Cerebellar cortex (tissue), 1 donor: ENCODE measurements around the gene ENO3.

ENCODE experiments used
- DNase-seq: peaks from one replicate; pipeline ENCODE4 v3.0.0-alpha.2; 2015; ENCODE audit warnings: low spot score

Gene ENO3

GRCh38 chr17:4973256-4974114 is 22.6 kb downstream of the ENO3 start:
- no peak for DNase-seq

DNA sequence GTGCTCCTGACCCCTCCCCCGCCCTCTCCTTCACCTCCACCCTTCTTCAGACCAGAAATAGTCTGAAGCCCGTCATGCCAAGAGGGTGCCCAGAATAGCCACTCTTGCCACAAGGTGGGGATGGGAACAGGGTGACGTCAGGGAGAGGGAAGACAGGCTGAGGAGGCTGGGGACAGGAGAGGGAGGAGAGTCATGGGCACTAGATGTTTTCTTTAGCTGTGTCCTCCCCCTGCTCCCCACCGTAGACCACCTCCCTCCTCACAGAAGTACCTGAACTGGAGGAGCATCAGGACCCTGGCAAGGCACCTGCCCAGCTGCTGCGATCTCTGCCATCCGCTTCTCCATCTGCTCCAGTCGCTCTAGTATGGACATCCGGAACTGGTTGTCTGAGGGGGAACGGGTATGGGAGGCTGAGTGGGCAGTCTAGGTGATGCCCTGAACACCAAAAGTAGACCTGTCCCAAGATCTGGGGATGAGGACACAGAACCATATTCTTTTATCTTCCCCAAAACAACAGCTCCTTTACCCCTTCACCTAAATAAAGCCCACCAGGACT is 23.3 kb downstream of the ENO3 start:
- DNase-seq, result no peak

DNA sequence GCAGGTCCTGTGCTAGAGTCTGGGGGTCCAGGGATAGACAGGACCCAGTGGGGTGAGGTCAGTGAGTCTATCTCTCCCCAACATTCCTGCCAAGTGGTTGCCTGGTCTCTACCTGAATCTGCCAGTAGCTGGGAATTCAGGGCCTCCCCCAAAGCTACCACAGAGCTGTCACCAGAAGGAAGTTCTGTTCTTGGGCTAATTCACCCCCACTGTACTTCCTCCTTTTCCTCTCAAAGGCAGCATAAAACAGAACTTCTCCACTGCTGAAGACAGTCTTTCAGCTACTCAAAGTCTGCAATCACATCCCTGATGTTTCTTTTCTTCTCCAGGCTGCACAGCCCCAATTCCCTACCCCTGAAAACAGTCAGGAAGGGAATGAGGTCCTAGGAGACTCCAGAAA is 27.8 kb downstream of the ENO3 start:
- no peak for DNase-seq

GRCh38 chr17:4980644-4981216 is 29.8 kb downstream of the ENO3 start:
- peak; percentile 65 for DNase-seq

- no peak for DNase-seq
Observed at GRCh38 chr17:4982305-4982704, 31.4 kb downstream of the ENO3 start.

- DNase-seq, result peak; percentile 55
Observed at GRCh38 chr17:4986403-4986802, 35.5 kb downstream of the ENO3 start.

DNA sequence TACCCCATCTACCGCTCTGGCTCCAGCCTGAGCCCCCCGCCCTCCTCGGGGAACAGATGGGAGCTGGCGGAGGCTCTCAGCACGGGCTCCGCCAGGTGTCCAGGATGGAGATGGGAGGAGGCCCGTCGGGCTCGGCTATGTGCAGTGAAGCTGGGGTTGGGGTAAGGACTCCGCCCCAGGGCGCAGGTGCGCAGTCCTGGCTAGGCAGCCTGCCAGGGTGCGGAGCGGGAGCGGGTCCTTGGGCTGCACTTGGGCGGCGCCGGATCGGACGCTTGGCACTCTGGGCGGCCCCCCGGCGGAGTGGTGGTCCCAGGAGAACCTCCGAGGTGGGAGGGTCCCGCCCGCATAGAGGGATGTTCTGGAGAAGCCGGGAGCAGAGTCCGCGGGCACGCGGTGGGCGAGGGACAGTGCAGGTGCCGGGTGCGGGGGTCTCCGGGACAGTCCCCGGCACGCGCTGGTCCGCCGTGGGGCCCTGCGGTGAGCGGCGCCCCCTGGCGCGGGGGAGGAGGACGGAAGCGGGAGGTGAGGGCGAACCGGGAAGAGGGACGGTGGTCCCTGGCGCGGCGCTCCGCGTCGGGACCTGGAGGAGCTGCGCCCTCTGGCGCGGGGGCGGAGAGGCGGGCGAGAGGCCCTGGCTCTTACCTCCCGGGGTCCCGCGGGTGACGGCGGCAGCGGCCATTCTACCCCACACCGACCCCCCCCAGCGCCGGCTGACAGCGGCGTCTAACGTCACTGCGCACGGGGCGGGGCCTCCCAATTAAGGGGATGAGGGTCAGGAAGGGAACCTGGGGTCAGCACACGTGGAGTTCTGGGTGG is 36.2 kb downstream of the ENO3 start, which contains the start of gene CAMTA2:
Gene CAMTA2 (minus strand): TSS at position 725 of the 816 bp plus-strand sequence. CDS start 1,453 bp downstream, outside the sequence.
- peak; percentile 85 for DNase-seq

- DNase-seq, result no peak
Observed at GRCh38 chr17:4987767-4988567, 37.0 kb downstream of the ENO3 start.

DNA sequence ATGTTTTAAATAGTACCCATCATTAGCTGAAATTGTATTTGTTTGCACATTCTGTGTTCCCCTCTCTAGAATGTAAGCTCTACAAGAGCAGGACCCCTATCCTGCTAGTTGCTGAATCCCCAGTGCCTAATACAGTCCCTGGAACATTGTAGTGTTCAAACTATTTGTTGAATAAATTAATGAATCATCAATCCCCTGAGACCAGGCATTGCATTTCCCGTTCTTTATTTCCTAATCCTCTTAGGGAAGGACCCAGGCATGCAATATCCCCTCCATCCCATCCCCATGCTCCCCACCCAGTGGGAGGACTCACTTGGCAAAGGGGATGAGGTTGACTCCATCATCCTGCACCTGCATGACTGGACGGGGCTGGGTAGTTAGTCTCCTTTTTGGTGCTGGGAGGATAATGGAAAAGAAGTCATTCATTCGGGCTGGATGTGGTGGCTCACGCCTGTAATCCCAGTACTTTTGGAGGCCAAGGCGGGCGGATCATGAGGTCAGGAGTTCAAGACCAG is 43.2 kb downstream of the ENO3 start:
- no peak for DNase-seq

GRCh38 chr17:4997302-4998026 is 46.5 kb downstream of the ENO3 start, which contains the start of the genes INCA1 and KIF1C:
INCA1 (minus strand) TSS chr17:4997522; CDS start chr17:4994437, 3,085 bp downstream.
KIF1C (plus strand) TSS chr17:4997950; CDS start chr17:5000247, 2,297 bp downstream.
- DNase-seq, result peak; percentile 92

DNA sequence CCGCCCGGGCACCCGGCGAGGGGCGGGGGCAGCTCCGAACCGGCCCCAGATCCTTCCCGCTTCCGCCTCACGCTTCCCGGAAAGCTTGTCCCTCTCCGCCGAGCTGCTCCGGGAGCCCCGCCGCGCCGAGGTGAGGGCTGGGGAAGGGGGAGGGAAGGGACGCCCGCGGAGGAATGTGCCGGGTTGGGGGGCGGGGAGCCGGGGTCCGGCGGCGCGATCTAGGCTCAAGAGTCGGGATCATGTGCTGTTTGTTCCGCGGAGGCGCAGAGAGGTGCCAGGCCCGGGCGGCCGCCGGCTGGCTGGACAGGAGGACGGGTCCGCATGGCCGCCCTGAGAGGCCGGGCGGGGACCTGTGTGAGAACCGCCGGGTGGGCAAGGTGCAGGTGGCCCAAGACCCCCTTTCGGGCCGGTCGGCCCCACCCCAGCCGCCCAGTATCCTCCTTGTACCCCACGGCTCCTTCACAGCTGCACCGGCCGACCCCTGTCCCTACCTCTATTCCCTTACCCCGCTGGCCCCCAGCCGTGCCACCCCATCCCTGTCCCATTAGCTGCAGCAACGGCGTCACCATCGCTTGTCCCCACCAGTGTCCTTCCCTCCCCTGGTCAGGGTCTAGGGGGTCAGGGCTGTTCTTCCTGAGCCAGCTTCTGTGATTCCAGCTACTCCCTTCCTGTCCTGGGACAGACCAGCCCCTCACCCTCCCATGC is 47.3 kb downstream of the ENO3 start:
- DNase-seq, result no peak

- DNase-seq, result no peak
Observed at GRCh38 chr17:4998732-4999429, 48.0 kb downstream of the ENO3 start.

DNA sequence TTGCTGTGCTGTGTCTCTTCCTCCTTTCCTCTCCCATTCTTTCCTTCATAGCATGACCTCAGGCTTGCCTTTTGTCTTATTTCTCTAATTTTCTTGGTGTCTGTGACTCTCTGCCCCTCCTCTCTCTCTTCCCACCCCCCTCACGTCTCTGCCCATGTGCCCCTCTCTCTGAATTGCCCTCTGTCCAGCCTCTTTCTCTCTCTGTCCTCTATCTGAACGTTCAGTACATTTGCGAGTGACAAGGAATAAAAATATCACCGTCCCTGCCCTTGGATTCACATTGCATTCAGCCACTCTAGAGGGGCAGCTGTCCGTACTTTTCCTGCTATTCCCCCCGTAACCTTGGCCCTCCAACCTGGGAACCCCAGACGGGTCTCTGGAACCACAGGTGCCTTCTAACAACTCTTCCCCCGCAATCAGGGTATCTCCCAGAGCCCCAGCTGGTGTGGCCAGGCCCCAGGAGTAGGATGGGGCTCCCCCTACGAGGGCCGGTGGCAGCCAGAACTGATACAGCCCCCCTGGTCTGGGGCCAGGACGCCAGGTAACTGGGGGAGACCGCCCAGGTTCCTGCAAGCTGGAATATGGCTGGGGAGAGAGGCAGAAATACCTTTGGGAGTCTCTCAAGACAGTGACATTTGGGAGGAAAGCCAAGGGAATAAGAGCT is 48.6 kb downstream of the ENO3 start:
- DNase-seq, result no peak

DNA sequence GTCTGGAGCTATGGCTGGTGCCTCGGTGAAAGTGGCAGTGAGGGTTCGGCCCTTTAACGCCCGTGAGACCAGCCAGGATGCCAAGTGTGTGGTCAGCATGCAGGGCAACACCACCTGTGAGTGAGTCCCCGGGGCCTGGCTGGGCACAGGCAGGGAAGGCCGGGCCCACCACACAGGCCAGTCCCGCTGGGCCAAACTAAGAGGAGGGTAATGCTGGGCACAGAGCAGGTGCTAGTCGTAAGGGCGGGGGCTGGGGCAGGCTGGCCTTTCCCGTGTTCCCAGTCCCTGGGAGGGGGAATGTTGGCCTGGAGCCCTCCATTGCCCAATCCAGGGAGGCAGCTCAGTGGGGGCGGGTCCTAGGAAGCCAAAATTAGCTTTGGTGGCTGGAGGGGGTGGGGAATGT is 49.3 kb downstream of the ENO3 start:
- no peak for DNase-seq

DNA sequence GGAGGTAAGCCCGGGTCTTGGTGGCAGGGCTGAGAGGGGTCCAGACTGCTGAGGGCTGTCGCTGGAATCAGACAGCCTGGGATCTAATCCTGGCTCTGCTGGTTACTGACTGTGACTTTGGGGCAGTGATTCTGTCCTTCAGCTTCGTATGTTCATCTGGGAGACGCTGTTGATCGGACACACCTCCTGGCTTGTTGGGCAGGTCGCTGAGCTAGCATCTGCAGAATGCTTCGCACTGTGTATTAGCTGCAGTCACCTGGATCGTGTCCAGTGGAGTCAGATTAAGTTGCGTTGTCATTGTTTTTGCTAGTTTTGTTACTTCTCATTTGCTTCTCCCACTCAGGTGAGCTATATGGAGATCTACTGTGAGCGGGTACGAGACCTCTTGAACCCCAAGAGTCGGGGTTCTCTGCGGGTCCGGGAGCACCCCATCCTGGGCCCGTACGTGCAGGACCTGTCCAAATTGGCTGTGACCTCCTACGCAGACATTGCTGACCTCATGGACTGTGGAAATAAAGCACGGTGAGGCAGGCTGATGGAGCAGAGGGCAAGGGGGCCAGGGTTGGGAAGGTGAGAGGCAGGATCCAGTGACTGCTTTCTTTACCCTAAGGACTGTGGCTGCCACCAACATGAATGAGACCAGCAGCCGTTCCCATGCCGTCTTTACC is 51.3 kb downstream of the ENO3 start:
- DNase-seq, result no peak

DNA sequence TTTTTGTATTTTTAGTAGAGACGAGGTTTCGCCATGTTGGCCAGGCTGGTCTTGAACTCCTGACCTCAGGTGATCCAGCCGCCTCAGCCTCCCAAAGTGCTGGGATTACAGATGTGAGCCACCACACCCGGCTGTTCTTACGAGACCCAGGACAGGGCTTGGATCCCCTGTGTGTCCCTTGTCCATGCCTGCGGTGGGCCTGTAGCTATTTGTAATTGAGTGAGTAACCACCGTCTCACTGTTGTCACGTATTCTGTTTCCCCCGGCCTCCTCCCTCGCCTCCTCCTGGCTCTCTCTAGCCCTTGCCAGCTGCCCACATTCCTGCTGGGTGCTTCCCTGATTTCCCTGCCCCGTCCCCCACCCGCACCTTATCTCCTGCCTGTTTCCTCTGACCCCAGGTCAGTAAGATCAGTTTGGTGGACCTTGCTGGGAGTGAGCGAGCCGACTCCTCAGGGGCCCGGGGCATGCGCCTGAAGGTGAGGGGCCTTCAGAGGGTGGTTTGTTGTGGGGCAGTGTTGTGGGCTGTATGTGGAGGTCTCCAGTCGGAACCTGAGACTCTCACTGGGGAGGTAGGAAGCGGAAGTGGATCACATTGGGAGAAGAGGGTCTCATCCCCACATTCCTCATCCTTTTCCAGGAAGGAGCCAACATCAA is 52.4 kb downstream of the ENO3 start:
- no peak for DNase-seq
